GM18499 (cell line): ENCODE data around the gene SDC1.

ENCODE experiments used
- ATAC-seq: cut with Tn5 transposase; IDR thresholded peaks from one replicate; pipeline ENCODE4 v1.9.1; 2021; ENCODE audit warnings: moderate number of reproducible peaks; ENCODE audit not compliant: insufficient read depth, unreplicated experiment

Gene SDC1

DNA sequence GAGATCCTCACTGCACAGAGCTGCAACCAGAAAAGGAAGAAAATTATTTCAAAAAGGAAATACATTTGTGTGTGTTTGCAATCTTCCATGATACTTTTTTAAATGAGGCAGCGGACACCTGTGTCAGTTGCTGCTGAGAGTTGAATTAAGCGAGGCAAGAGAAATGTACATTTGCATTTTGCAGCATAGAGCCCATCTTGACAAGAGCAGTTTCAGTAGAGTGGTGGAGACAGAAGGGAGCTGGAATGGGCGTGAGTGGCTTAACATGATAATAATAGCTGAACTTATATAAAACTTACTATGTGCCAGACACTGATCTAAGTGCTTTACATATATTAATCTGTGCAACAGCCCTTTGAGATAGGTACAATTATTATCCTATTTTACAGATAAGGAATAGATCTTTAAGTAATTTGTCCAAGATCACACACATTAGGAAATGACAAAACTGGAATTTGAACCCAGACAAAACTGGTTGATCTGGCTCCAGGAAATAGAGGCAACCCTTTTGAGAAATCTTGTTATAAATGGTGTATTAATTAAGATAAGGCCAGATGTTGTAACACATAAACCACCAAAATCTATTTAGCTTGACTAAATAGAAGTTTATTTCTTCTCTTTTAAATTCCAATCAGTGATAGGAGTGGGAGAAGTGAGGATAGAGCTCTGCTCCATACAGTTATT, 68.7 kb downstream of the SDC1 start:
- no peak for ATAC-seq

DNA sequence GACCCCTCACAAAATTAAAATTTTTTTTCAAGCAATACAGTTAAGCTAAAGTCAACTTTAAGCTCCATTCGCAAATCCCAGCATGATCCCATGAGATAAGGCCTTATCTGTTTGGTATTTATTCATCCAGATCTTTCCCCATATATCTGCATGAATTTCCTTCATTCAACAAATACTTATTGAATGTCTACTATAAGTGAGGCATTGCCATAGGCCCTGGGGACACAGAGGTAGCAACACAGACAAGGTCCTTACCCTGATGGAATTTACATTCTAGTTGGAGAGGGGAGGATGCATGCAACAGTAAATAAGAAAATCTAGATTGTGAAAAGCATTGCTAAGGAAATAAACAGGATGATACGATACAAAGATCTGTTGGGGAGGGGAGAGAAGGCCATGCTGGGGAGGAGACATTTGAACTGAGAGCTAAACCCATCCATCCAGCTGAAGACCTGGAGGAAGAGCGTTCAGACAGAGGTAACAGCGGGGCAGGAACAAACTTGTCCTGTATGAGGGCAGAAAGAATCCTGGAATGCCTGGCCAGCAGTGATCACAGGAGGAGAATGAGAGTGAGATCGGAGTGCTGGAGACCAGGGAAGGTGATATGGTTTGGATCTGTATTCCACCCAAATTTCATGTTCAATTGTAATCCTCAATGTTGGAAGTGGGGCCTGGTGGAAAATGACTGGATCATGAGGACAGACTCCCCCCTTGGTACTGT, 71.6 kb downstream of the SDC1 start:
- no peak for ATAC-seq

DNA sequence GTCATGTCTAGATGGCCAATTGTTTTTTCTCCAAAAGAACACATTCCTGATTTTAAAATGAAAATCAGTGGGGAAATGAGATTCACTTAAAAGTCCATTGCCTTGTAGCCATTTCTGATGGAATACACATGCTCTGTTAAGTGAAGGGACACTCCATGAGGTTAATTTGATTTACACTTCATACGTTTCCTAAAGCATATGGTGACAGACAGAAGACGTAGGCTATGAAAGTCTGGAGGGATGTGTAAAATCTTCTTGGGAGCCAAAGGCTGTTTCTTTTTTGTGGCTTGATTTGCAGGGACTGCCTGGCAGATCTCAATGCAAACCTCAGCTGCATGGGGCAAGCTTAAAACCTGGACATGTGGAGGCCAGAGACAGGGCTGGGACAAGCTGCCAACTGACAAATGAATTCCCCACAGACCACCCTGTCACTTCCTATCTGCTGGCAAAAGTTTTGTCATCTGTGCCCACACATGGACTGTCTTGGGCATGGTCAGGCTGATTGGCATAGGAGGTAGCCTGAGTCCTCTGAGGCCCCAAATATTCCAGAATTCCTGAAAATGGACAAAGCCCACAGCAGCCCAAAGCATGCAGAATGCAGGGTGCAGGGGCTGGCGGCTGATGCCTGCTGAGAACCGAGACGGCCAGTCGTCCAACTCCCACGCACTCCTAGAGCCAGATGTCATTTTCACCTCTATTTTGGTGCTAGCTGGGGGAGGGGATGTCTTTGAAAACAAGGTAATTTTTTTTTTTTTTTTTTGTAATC, 73.9 kb downstream of the SDC1 start:
- ATAC-seq = no peak
